Erythroblast (primary cell): ENCODE results near the gene RTP3.

Source experiments
- GATA1 ChIP-seq: IDR thresholded peaks from 2 replicates; pipeline ENCODE4 v1.6.1; 2011; ENCODE audit warnings: low read depth, mild to moderate bottlenecking, control low read depth, low read length, moderate library complexity
- POLR2A ChIP-seq: IDR thresholded peaks from 2 replicates; pipeline ENCODE4 v1.6.1; 2011; ENCODE audit warnings: mild to moderate bottlenecking, low read length

- TF ChIP-seq POLR2A = no peak
- TF ChIP-seq GATA1 = no peak
These were observed 31.5 kb upstream of the RTP3 start for GRCh38 chr3:46466273-46466672.
